Stimulated activated CD8-positive, alpha-beta memory T cell treated with anti-CD3 and anti-CD28 coated beads, Interleukin-15, amount 100 ng/mL, for 4 hours (primary cell): Measurements from ENCODE around the gene SPATA12.

Experiments
- DNase-seq, 2 donors: peaks; one replicate each; pipeline ENCODE4 v3.0.0-alpha.2; 2020; ENCODE audit warnings: low read depth in 2 of 2

The SPATA12 gene

DNA sequence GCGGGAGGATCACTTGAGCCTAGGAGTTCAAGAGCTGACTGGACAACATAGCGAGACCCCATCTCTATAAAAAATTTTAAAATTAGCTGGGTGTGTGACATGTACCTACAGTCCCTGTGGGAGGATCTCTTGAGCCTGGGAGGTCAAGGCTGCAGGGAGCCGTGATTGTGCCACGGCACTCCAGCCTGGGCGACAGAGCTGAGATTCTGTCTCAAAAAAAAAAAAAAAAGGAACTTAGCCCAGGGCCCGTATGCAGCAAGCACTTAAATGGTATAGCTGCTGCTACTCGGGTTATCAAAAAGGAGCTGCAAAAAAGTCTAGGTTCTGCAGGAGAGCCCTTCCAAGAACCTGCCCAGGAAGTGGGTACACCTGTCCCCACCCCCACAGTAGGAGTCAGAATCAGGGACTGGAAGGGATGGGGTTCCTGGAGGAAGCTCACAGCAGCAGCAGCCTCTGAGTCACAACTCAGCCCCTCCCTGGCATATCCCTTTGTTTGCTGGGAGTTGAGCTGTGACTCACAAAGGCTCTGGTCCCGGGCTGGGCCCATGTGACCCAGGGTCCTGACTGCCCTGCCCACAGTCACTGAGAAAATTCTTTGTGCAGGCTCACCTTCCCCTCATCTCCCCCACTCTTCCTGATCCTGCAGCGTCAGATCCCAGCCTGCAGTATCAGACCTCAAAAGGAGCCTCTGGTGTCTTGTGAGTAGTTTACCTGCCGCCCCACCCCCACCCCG is at the start of gene SPATA12:
TSS of gene SPATA12 (plus strand) at position 576 of the 733 bp plus-strand sequence. CDS start 13,031 bp downstream, outside the sequence.
- no peak for DNase-seq

DNA sequence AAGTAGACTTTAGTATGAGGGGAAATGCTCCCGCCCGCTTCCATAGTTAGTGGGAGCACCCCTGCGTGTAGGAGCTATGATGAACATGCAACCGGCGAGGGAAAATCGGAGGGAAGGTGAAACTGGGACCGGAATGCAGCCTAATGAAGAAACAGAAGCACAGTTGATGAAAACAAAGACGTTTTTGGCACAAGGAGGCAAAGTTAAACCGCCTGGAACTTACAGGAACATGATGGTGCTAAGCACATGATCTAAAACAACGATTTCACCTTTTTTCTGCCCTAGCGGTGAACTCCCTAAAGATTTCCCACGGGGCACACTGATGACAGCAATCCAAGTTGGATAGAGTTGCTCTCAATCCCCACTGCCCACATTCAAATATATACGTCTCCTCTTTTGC is 49.4 kb upstream of the SPATA12 start:
- no peak for DNase-seq

- no peak for DNase-seq
Measured at GRCh38 chr3:57012847-57013246, 47.6 kb upstream of the SPATA12 start.

DNA sequence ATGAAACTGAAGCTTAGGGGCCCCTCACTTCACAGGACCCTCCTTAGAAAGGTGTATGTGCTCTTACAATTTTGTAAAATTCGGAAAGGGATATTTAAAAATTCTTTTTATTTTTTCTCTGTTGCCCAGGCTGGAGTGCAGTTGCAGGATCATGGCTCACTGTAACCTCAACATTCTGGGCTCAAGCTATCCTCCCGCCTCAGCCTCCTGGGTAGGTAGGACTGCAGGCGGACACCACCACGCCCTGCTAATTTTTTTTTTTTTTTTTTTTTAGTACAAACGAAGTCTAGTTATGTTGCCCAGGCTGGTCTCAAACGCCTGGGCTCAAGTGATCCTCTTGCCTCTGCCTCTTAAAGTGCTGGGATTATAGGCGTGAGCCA is 45.1 kb upstream of the SPATA12 start:
- no peak for DNase-seq

- DNase-seq, result no peak
Measured at GRCh38 chr3:57015912-57016311, 44.6 kb upstream of the SPATA12 start.

DNA sequence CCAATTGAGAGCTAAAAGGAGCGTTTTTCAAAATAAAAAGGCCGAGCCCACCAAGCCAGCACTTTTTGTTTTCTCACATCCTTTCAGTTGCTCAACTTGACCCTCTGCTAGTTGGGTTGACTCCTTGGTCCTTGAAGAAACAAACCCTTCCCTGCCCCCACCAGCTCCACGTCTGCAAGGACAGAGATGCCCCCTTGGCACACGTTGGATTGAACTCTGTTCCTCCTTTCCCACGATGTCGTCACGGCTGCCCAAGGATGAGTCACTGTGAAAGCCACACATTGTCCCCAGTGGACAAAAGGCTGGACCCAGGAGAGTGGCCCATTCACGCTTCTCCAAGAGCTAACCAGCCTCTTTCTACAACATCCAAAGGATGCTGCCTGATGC is 43.0 kb upstream of the SPATA12 start:
- DNase-seq, result no peak

DNA sequence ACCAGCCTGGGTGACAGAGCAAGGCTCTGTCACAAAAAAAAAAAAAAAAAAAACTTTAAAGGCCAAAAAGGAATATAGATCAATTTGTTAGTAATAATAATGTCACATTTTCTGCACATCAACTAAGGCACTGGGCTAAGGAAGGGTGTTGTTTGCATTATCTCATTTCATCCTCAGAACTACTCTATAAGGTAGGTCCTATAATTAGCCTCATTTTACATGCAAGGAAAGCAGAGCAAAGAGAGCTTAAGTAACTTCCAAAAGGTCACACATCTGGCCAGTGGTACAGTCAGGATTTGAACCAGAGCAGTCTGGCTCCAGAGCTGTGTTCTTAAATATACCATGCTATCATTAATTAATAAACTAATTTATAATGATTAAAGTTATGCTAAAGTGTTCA is 42.2 kb upstream of the SPATA12 start:
- no peak for DNase-seq

DNA sequence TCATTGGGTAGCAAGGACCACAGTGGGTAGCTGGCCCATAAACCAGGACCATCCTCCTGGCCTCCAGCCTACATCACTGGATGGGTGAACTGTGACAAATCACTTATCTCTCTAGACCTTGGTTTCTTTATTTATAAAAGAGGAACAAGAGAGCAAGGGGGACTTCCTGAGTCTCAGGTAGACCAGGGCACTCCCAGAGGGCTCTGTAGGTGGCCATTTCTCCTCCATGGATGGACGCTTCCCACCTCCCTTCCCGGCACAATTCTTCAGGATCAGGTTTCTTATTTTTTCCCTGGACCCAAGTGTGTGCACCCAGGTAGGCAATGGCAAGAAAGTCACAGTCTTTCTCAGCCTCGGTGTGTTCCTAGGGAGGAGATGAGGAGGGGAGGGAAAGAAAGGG is 41.4 kb upstream of the SPATA12 start:
- no peak for DNase-seq

- DNase-seq, result no peak
Measured at GRCh38 chr3:57025237-57025636, 35.2 kb upstream of the SPATA12 start.

- DNase-seq, result no peak
Measured at GRCh38 chr3:57026944-57027343, 33.5 kb upstream of the SPATA12 start.

- DNase-seq, result no peak
Measured at GRCh38 chr3:57029383-57029782, 31.1 kb upstream of the SPATA12 start.

GRCh38 chr3:57029924-57030323 is 30.5 kb upstream of the SPATA12 start:
- DNase-seq, result no peak

GRCh38 chr3:57030721-57031120 is 29.7 kb upstream of the SPATA12 start:
- DNase-seq, result no peak

- no peak for DNase-seq
Measured at GRCh38 chr3:57031631-57032541, 28.6 kb upstream of the SPATA12 start.

GRCh38 chr3:57036952-57037351 is 23.5 kb upstream of the SPATA12 start:
- DNase-seq, result no peak

DNA sequence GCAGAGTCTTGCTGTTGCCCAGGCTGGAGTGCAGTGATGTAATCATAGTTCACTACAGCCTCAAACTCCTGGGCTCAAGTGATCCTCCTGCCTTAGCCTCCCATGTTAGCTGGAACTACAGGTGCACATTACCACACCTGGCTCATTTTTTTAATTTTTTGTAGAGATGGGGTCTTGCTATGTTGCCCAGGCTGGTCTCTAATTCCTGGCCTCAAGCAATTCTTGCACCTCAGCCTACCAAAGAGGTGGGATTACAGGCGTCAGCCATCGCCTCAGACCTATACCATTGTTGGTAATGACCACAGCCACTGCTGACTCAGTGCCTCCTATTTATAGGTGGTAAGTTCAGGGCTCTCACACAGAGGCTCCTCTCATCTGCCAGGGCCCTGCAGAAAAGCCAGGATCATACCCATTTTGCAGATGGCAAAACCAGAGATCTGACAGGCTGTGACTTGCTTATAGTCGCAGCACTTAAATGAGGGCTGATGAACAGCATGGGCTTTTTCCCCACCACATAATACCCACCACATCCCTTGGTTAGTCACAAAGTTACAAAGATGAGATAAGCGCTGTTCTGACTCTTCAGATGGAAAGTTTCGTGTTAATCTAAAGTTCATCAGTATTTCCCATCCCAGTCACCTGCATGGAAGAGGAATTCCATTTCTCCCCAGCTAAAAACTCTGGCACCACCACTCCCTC is 21.8 kb upstream of the SPATA12 start:
- no peak for DNase-seq

GRCh38 chr3:57041674-57042073 is 18.8 kb upstream of the SPATA12 start:
- no peak for DNase-seq

DNA sequence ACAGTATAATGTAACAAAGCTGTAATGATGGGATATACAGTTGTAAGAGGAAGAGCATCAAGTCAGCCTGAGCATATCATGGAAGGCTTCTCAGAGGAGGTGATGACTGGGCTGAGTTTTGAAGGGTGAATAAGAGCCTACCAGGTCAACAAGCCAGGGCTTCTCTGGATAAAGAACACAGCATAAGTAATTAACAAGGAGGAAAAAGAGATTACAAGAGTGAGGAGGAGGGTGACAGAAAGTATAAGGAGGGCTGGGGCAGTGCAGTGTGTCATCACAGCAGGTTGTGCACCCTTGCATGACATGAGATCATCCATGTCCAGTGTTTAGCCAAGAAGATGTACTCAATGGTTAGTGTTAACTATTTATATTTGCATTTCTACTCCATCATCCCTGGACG is 16.9 kb upstream of the SPATA12 start:
- DNase-seq, result no peak

GRCh38 chr3:57046101-57046765 is 14.2 kb upstream of the SPATA12 start:
- no peak for DNase-seq

DNA sequence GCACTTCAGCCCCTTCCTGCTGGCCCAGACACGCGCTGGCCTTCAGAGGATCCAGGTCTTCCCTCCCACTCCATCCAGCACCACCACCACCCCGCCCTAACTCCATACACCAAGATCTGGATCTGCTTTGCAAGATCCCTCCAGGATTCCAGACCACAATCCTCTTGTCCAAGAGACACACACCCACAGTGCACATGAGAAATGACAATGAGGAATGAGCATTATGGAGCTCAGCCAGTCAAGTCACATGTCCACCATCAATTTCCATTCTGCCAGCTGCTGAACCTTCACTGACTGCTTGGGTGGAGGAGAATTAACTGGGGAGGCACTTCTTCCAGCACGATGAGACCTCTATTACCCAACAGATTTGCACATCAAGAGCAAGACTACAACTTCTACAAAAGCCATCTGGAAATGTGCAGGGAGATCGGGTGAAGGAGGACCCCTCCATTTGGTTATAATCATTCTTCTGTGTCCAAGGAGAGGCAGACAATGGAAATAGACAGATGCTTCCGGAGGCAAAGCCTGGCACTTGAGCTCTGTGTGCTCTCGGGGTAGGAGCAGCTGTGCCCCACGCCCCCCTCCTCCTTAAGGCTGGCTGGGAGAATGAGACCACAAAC is 12.3 kb upstream of the SPATA12 start:
- DNase-seq, result no peak

GRCh38 chr3:57048728-57049127 is 11.7 kb upstream of the SPATA12 start:
- DNase-seq, result no peak
